Measurements from ENCODE around the gene ADCY5. TPM values are rescaled to one million over a fixed set of nuclear protein-coding genes. Genes with fewer than 3 reads are reported as not detected.
A peak's percentile ranks its signal among the peaks of the same experiment; 100 is the strongest.
"Not testable (repeated sequence)": the region's sequence is repeated elsewhere in the genome, so short reads cannot be mapped to it uniquely, and the experiment has no call there.

Gene ADCY5
- total and polyA plus RNA-seq, 5 donors from 2014 or later = 0.08 to 0.15 TPM; not detected in 3

DNA sequence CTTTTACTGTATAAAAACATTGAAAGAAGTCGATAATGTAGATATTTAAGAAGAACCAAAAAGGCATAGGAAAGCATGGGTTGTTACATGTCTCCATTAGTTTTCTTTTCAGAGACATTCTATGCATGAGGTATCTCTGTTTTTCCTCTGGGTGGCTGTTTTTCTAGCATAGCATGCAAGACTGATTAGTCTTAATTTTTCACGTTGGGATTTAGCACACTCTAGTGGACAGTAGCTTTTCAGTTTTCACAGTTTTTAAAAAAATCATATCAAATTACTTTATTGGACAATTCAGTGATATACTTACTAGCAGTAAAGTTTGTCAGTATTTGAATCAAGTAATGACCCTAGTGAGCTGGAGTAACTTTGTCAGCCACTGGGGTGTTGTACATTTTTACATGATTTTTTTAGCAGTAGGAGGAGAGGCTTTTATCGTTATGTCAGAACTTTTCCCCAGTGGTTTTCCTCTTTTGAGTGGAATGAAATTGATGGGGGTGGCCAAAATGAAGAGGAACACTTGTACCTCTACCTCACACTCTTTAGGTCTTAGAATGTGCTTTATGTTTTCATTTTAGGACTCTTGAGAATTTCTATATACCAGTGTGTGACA is 190.0 kb downstream of the ADCY5 start:
- peak; percentile 47 to 54 for ATAC-seq (ENCODE audit: low read depth in 2 of 2)
- H3K9me3 Mint-ChIP-seq = peaks cover 0 to 1% (median 0%) of the 10 kb centered on the region in 7 donors
- H3K36me3 Mint-ChIP-seq = peaks cover 16% of the 10 kb centered on the region
- H3K27ac Mint-ChIP-seq = peak overlapping the region in 1 of 3 donors; percentile 49
- no peaks in the 10 kb centered on the region for H3K27me3 ChIP-seq (ENCODE audit: control insufficient read depth, insufficient read depth, low read length)
- no peaks in the 10 kb centered on the region for H3K4me1 ChIP-seq (ENCODE audit: control insufficient read depth, insufficient read depth, low read length, poor library complexity, severe bottlenecking)
- no peak overlapping the region for H3K27ac ChIP-seq (ENCODE audit: insufficient read depth, low read length, poor library complexity, severe bottlenecking)
- H3K4me1 Mint-ChIP-seq = peaks cover 4 to 17% (median 10%) of the 10 kb centered on the region in 4 donors
- no peak overlapping the region for H3K4me3 ChIP-seq (ENCODE audit: low read depth, low read length)
- peak overlapping the region in 1 of 4 donors; percentile 0 for H3K4me3 Mint-ChIP-seq
- no peaks in the 10 kb centered on the region for H3K9me3 ChIP-seq (ENCODE audit: control insufficient read depth in 2 of 2, low read length in 2 of 2)
- peak in 2 of 3 donors; percentile 18 to 71 for DNase-seq
- H3K27me3 Mint-ChIP-seq = no peaks in the 10 kb centered on the region
- peaks cover 7% of the 10 kb centered on the region for H3K36me3 ChIP-seq (ENCODE audit: control insufficient read depth, insufficient read depth, low read length)

DNA sequence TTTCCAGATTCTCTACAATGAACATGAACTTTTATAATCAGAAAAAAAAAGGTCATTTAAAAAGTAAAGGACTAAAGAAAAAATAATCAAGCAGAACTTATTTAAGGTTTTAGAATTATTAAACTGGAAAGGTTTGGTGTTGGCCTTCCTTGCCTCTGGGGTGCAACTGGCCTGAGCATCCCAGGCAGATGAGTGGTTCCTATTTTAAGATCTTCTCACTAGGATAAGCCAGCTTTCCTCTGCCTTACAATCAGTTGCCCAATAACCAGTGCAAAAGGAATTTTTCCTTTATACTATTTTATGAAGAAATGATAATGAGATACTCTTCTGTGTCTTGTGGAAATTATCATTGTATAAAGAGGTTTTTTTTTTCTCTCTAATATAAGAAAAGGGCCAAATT is 190.5 kb downstream of the ADCY5 start:
- H3K4me1 ChIP-seq (ENCODE audit: control insufficient read depth, insufficient read depth, low read length, poor library complexity, severe bottlenecking) = no peaks in the 10 kb centered on the region
- Mint-ChIP-seq H3K27ac (peak overlapping the region in 1 of 3 donors; percentile 49), H3K4me3 (no peak overlapping the region), H3K4me1 (peaks cover 4 to 17% (median 10%) of the 10 kb centered on the region in 4 donors), H3K9me3 (peaks cover 0 to 1% (median 0%) of the 10 kb centered on the region in 7 donors), H3K27me3 (no peaks in the 10 kb centered on the region), H3K36me3 (peaks cover 15% of the 10 kb centered on the region)
- no peaks in the 10 kb centered on the region for H3K9me3 ChIP-seq (ENCODE audit: control insufficient read depth in 2 of 2, low read length in 2 of 2)
- no peaks in the 10 kb centered on the region for H3K27me3 ChIP-seq (ENCODE audit: control insufficient read depth, insufficient read depth, low read length)
- no peak overlapping the region for H3K27ac ChIP-seq (ENCODE audit: insufficient read depth, low read length, poor library complexity, severe bottlenecking)
- H3K4me3 ChIP-seq (ENCODE audit: low read depth, low read length) = no peak overlapping the region
- peaks cover 7% of the 10 kb centered on the region for H3K36me3 ChIP-seq (ENCODE audit: control insufficient read depth, insufficient read depth, low read length)
- ATAC-seq (ENCODE audit: low read depth in 2 of 2) (no peak), DNase-seq (no peak)

DNA sequence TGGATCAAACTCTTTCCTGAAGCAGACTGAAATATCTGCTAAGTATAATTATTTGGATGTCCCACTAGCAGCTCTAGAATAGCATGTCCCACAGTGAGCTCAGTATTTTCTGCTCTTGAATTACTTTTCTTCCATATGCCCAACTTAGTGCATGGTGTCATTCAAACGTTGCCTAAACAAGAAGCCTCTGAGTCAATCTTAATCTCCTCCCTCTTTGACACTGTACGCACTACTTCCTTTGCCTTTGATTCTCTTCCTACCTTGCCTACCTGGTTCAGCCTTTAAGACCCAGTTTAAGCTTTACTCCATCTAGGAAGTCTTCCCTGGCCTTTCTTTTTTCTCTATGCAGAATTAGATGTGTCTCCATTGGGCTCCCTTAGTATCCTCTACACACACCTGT is 192.6 kb downstream of the ADCY5 start:
- no peaks in the 10 kb centered on the region for H3K9me3 ChIP-seq (ENCODE audit: control insufficient read depth in 2 of 2, low read length in 2 of 2)
- Mint-ChIP-seq H3K27me3 (no peaks in the 10 kb centered on the region), H3K4me3 (no peak overlapping the region), H3K27ac (peak overlapping the region in 1 of 3 donors; percentile 70), H3K4me1 (peaks cover 4 to 13% (median 6%) of the 10 kb centered on the region in 4 donors), H3K9me3 (peaks cover 0 to 1% (median 0%) of the 10 kb centered on the region in 7 donors), H3K36me3 (peaks cover 15% of the 10 kb centered on the region)
- peaks cover 10% of the 10 kb centered on the region for H3K36me3 ChIP-seq (ENCODE audit: control insufficient read depth, insufficient read depth, low read length)
- H3K4me3 ChIP-seq (ENCODE audit: low read depth, low read length) = no peak overlapping the region
- no peak for ATAC-seq (ENCODE audit: low read depth in 2 of 2)
- no peaks in the 10 kb centered on the region for H3K27me3 ChIP-seq (ENCODE audit: control insufficient read depth, insufficient read depth, low read length)
- no peaks in the 10 kb centered on the region for H3K4me1 ChIP-seq (ENCODE audit: control insufficient read depth, insufficient read depth, low read length, poor library complexity, severe bottlenecking)
- peak in 1 of 3 donors; percentile 4 for DNase-seq
- H3K27ac ChIP-seq (ENCODE audit: insufficient read depth, low read length, poor library complexity, severe bottlenecking) = no peak overlapping the region

DNA sequence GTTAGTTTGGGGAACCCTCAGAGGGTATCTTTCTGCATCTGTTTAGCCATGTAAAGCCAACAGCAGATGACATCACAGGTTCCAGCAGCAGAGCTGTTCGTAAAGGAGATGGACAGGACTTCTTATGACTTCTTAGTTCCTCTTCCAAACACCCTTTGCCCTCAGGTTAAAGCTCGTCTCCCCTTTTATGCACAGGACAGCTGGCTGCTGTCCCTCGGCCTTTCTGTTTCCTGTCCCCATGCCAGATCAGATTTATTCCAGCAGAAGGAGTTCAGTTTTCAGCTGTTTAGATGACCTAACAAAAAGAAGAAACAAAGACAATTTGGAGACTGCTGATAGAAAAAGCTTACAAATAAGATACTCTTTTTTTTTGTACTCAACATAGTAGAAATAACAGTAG is 202.0 kb downstream of the ADCY5 start:
- Mint-ChIP-seq H3K9me3 (no peaks in the 10 kb centered on the region), H3K4me3 (no peak overlapping the region)

DNA sequence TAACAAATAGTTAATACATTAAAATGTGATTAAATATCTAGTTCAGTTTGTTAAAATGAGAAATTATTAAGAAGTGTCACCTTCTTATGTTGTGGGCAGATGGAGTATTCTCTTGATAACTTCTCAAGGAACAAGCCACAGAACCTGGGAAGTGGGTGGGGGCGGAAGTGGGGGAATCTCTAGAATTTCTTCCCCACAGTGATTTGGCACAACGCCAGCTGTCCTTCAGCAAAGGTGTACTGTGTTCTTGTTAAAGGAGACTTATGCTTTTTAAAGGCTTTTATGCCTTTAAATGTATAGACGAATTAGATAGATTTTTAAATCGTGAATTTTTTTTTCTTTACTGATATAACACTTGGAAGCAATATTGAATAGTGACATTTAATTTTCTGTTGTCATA is 204.8 kb downstream of the ADCY5 start:
- Histone ChIP-seq H3K36me3 (ENCODE audit: control insufficient read depth, insufficient read depth, low read length) (peaks cover 63% of the 10 kb centered on the region), H3K27ac (ENCODE audit: insufficient read depth, low read length, poor library complexity, severe bottlenecking) (no peak overlapping the region), H3K4me1 (ENCODE audit: control insufficient read depth, insufficient read depth, low read length, poor library complexity, severe bottlenecking) (no peaks in the 10 kb centered on the region), H3K4me3 (ENCODE audit: low read depth, low read length) (no peak overlapping the region), H3K27me3 (ENCODE audit: control insufficient read depth, insufficient read depth, low read length) (no peaks in the 10 kb centered on the region), H3K9me3 (ENCODE audit: control insufficient read depth in 2 of 2, low read length in 2 of 2) (no peaks in the 10 kb centered on the region)
- Mint-ChIP-seq H3K9me3 (no peaks in the 10 kb centered on the region), H3K36me3 (peaks cover 62% of the 10 kb centered on the region), H3K27me3 (no peaks in the 10 kb centered on the region), H3K27ac (no peak overlapping the region), H3K4me1 (peaks cover 13 to 20% (median 19%) of the 10 kb centered on the region in 4 donors), H3K4me3 (no peak overlapping the region)
- DNase-seq (peak in 1 of 3 donors; percentile 3), ATAC-seq (ENCODE audit: low read depth in 2 of 2) (no peak)

More for the DNA sequence above, 202.0 kb downstream of the ADCY5 start:
- peaks cover 54% of the 10 kb centered on the region for H3K36me3 ChIP-seq (ENCODE audit: control insufficient read depth, insufficient read depth, low read length)
- no peaks in the 10 kb centered on the region for H3K27me3 Mint-ChIP-seq
- DNase-seq (no peak), ATAC-seq (ENCODE audit: low read depth in 2 of 2) (no peak)
- no peaks in the 10 kb centered on the region for H3K4me1 ChIP-seq (ENCODE audit: control insufficient read depth, insufficient read depth, low read length, poor library complexity, severe bottlenecking)
- H3K36me3 Mint-ChIP-seq = peaks cover 49% of the 10 kb centered on the region
- no peaks in the 10 kb centered on the region for H3K27me3 ChIP-seq (ENCODE audit: control insufficient read depth, insufficient read depth, low read length)
- H3K4me3 ChIP-seq (ENCODE audit: low read depth, low read length) = no peak overlapping the region
- peaks cover 3 to 10% (median 7%) of the 10 kb centered on the region in 4 donors for H3K4me1 Mint-ChIP-seq
- H3K27ac Mint-ChIP-seq = peak overlapping the region in 2 of 3 donors; percentile 10 to 11
- no peak overlapping the region for H3K27ac ChIP-seq (ENCODE audit: insufficient read depth, low read length, poor library complexity, severe bottlenecking)
- H3K9me3 ChIP-seq (ENCODE audit: control insufficient read depth in 2 of 2, low read length in 2 of 2) = no peaks in the 10 kb centered on the region

DNA sequence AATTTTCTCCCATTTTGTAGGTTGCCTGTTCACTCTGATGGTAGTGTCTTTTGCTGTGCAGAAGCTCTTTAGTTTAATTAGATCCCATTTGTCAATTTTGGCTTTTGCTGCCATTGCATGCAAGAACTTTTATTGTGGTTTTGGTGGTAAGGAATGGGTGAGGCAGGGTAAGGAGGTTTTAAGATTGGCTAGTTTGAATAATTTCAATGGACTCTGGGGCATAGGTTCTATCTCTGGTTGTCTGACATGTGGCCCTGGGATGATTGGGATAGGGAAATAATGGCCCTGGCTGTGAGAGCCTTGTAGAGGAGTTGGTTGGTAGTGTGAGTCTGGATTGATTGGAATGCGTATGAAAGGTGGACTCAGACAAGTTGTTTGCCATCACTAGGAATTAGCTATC is 209.1 kb downstream of the ADCY5 start:
- Mint-ChIP-seq H3K27ac (no peak overlapping the region), H3K27me3 (no peaks in the 10 kb centered on the region), H3K9me3 (no peaks in the 10 kb centered on the region), H3K36me3 (peaks cover 49% of the 10 kb centered on the region), H3K4me3 (no peak overlapping the region), H3K4me1 (peaks cover 16 to 28% (median 27%) of the 10 kb centered on the region in 4 donors)
- H3K27me3 ChIP-seq (ENCODE audit: control insufficient read depth, insufficient read depth, low read length) = no peaks in the 10 kb centered on the region
- no peak overlapping the region for H3K27ac ChIP-seq (ENCODE audit: insufficient read depth, low read length, poor library complexity, severe bottlenecking)
- no peak for ATAC-seq (ENCODE audit: low read depth in 2 of 2)
- H3K4me1 ChIP-seq (ENCODE audit: control insufficient read depth, insufficient read depth, low read length, poor library complexity, severe bottlenecking) = no peaks in the 10 kb centered on the region
- no peak overlapping the region for H3K4me3 ChIP-seq (ENCODE audit: low read depth, low read length)
- no peak for DNase-seq
- H3K36me3 ChIP-seq (ENCODE audit: control insufficient read depth, insufficient read depth, low read length) = peaks cover 27% of the 10 kb centered on the region
- H3K9me3 ChIP-seq (ENCODE audit: control insufficient read depth in 2 of 2, low read length in 2 of 2) = no peaks in the 10 kb centered on the region

DNA sequence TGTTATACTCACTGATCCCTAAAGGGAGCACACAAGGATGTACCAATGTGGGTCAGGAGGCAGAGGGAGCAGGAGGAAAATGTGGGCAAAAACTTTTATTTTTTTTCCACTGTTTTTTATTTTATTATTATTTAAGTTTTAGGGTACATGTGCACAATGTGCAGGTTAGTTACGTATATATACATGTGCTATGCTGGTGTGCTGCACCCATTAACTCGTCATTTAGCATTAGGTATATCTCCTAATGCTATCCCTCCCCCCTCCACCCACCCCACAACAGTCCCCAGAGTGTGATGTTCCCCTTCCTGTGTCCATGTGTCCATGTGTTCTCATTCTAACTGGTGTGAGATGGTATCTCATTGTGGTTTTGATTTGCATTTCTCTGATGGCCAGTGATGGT is 209.7 kb downstream of the ADCY5 start:
- peaks cover 24% of the 10 kb centered on the region for H3K36me3 ChIP-seq (ENCODE audit: control insufficient read depth, insufficient read depth, low read length)
- H3K27ac Mint-ChIP-seq; ATAC-seq (ENCODE audit: low read depth in 2 of 2); H3K27me3 Mint-ChIP-seq; H3K4me3 ChIP-seq (ENCODE audit: low read depth, low read length); H3K27me3 ChIP-seq (ENCODE audit: control insufficient read depth, insufficient read depth, low read length); H3K4me1 ChIP-seq (ENCODE audit: control insufficient read depth, insufficient read depth, low read length, poor library complexity, severe bottlenecking); H3K27ac ChIP-seq (ENCODE audit: insufficient read depth, low read length, poor library complexity, severe bottlenecking); H3K4me3 Mint-ChIP-seq; H3K9me3 ChIP-seq (ENCODE audit: control insufficient read depth in 2 of 2, low read length in 2 of 2); H3K9me3 Mint-ChIP-seq; DNase-seq: not testable (repeated sequence)
- peaks cover 46% of the 10 kb centered on the region for H3K36me3 Mint-ChIP-seq
- peaks cover 16 to 28% (median 27%) of the 10 kb centered on the region in 4 donors for H3K4me1 Mint-ChIP-seq

DNA sequence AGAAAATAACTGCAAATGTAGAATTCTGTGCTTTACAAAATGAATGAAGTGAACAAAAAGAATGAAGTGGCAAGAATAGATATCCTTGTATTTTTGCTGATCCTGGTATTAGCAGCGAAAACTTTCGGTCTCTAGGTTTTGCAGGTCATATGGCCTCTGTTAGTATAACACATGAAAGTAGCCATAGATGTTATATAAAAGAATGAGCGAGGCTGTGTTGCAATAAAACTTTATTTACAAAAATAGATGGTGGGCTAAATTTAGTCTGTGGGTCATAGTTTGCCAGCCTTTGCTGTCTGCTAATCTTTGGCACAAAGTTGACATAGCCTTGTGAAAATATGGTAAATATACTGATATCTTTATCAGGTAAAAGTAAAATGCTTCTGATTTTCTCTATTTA is 212.0 kb downstream of the ADCY5 start:
- DNase-seq (no peak), ATAC-seq (ENCODE audit: low read depth in 2 of 2) (no peak)
- H3K4me3 ChIP-seq (ENCODE audit: low read depth, low read length) = no peak overlapping the region
- no peaks in the 10 kb centered on the region for H3K27me3 ChIP-seq (ENCODE audit: control insufficient read depth, insufficient read depth, low read length)
- peaks cover 25% of the 10 kb centered on the region for H3K36me3 ChIP-seq (ENCODE audit: control insufficient read depth, insufficient read depth, low read length)
- H3K9me3 Mint-ChIP-seq = no peaks in the 10 kb centered on the region
- no peak overlapping the region for H3K27ac Mint-ChIP-seq
- peaks cover 47% of the 10 kb centered on the region for H3K36me3 Mint-ChIP-seq
- no peaks in the 10 kb centered on the region for H3K4me1 ChIP-seq (ENCODE audit: control insufficient read depth, insufficient read depth, low read length, poor library complexity, severe bottlenecking)
- H3K27me3 Mint-ChIP-seq = no peaks in the 10 kb centered on the region
- no peak overlapping the region for H3K4me3 Mint-ChIP-seq
- H3K9me3 ChIP-seq (ENCODE audit: control insufficient read depth in 2 of 2, low read length in 2 of 2) = no peaks in the 10 kb centered on the region
- no peak overlapping the region for H3K27ac ChIP-seq (ENCODE audit: insufficient read depth, low read length, poor library complexity, severe bottlenecking)
- peaks cover 13 to 24% (median 19%) of the 10 kb centered on the region in 4 donors for H3K4me1 Mint-ChIP-seq
